HEK293 (cell line): ENCODE measurements around the gene MYO5B.

Experiments
- CTCF ChIA-PET: fragments of 350-600 bp; formaldehyde crosslinking; extraction: SDS; loops from one replicate; lab custom pipeline; 2021; ENCODE audit warnings: antibody characterized with exemption; lab: Yijun Ruan, JAX
- POLR2A ChIA-PET: fragments of 300-600 bp; formaldehyde crosslinking; extraction: SDS; loops from one replicate; lab custom pipeline; 2020; ENCODE audit warnings: antibody characterized with exemption, inconsistent platforms; lab: Yijun Ruan, JAX
- H3K27ac ChIP-seq: fragments of 200-500 bp; sonication (Bioruptor generic); 2 replicates; pipeline ENCODE4 v1.5.1; 2014; ENCODE audit warnings: low read depth, low read length, control low read depth, inconsistent platforms; ENCODE audit errors: extremely low read depth
- H3K36me3 ChIP-seq, 2 experiments: fragments of 200-500 bp in 1 of 2; sonication (Bioruptor generic) in 1 of 2; 1 replicate in 1 of 2; 2 replicates in 1 of 2; pipeline ENCODE4 v1.5.1; 2014 to 2017; ENCODE audit warnings: inconsistent platforms in 2 of 2, low read length in 2 of 2; ENCODE audit not compliant: control insufficient read depth in 2 of 2, insufficient read depth in 1 of 2
- H3K4me1 ChIP-seq: fragments of 200-500 bp; sonication (Bioruptor generic); 2 replicates; pipeline ENCODE4 v1.5.1; 2014; ENCODE audit warnings: mild to moderate bottlenecking, low read length, inconsistent platforms; ENCODE audit not compliant: control insufficient read depth, insufficient read depth
- H3K4me3 ChIP-seq: 2 replicates; pipeline ENCODE4 v1.5.1; 2011; ENCODE audit warnings: low read depth, mild to moderate bottlenecking, control low read depth, low read length, moderate library complexity
- H3K9me3 ChIP-seq: fragments of 200-500 bp; sonication (Bioruptor generic); 2 replicates; pipeline ENCODE4 v1.5.1; 2014; ENCODE audit warnings: low read depth, low read length, inconsistent platforms; ENCODE audit not compliant: control insufficient read depth, insufficient read depth
- BCL11A ChIP-seq: fragments of 450-650 bp; formaldehyde crosslinking; IDR thresholded peaks from 2 replicates; pipeline ENCODE4 v1.5.1; 2016; ENCODE audit warnings: low read depth, missing biosample characterization, missing genetic modification characterization
- HIC1 ChIP-seq: fragments of 450-650 bp; formaldehyde crosslinking; IDR thresholded peaks from 2 replicates; pipeline ENCODE4 v1.5.1; 2016; ENCODE audit warnings: missing biosample characterization, missing genetic modification characterization
- PATZ1 ChIP-seq: fragments of 450-650 bp; formaldehyde crosslinking; IDR thresholded peaks from 2 replicates; pipeline ENCODE4 v1.5.1; 2016; ENCODE audit warnings: missing biosample characterization, missing genetic modification characterization
- REPIN1 ChIP-seq: fragments of 450-650 bp; formaldehyde crosslinking; IDR thresholded peaks from 2 replicates; pipeline ENCODE4 v1.5.1; 2017; ENCODE audit warnings: missing biosample characterization, missing genetic modification characterization, low read depth
- TCF7L2 ChIP-seq: IDR thresholded peaks from 2 replicates; pipeline ENCODE4 v1.6.1; 2011; ENCODE audit warnings: low read depth, mild to moderate bottlenecking, inconsistent platforms, low read length, moderate library complexity, borderline replicate concordance
- ZNF114 ChIP-seq: fragments of 450-650 bp; formaldehyde crosslinking; IDR thresholded peaks from 2 replicates; pipeline ENCODE4 v1.5.0; 2017; ENCODE audit warnings: missing biosample characterization, missing genetic modification characterization
- ZNF132 ChIP-seq: fragments of 450-650 bp; formaldehyde crosslinking; IDR thresholded peaks from 2 replicates; pipeline ENCODE4 v1.5.1; 2017; ENCODE audit warnings: missing biosample characterization, missing genetic modification characterization, borderline replicate concordance
- ZNF155 ChIP-seq: fragments of 450-650 bp; formaldehyde crosslinking; IDR thresholded peaks from 2 replicates; pipeline ENCODE4 v1.5.1; 2016; ENCODE audit warnings: missing biosample characterization, missing genetic modification characterization
- ZNF16 ChIP-seq: fragments of 450-650 bp; formaldehyde crosslinking; IDR thresholded peaks from 2 replicates; pipeline ENCODE4 v1.5.1; 2016; ENCODE audit warnings: low read depth, missing biosample characterization, missing genetic modification characterization
- ZNF175 ChIP-seq: fragments of 450-650 bp; formaldehyde crosslinking; IDR thresholded peaks from 2 replicates; pipeline ENCODE4 v1.5.1; 2016; ENCODE audit warnings: missing biosample characterization, missing genetic modification characterization
- ZNF23 ChIP-seq: fragments of 450-650 bp; formaldehyde crosslinking; IDR thresholded peaks from 2 replicates; pipeline ENCODE4 v1.5.1; 2016; ENCODE audit warnings: missing biosample characterization, missing genetic modification characterization, borderline replicate concordance
- ZNF274 ChIP-seq, 2 experiments: fragments of 200-500 bp in 1 of 2; fragments of 450-650 bp in 1 of 2; sonication (Bioruptor generic) in 1 of 2; formaldehyde crosslinking in 1 of 2; IDR thresholded peaks; 2 replicates each; pipeline versions ENCODE4 v1.5.1 to v1.6.1; 2014 to 2016; ENCODE audit warnings: borderline replicate concordance in 1 of 2, inconsistent platforms in 1 of 2, low read length in 1 of 2, missing biosample characterization in 1 of 2, missing genetic modification characterization in 1 of 2
- ZNF473 ChIP-seq: fragments of 450-650 bp; formaldehyde crosslinking; IDR thresholded peaks from 2 replicates; pipeline ENCODE4 v1.5.1; 2017; ENCODE audit warnings: missing biosample characterization, missing genetic modification characterization
- ZNF488 ChIP-seq: fragments of 450-650 bp; formaldehyde crosslinking; IDR thresholded peaks from 2 replicates; pipeline ENCODE4 v1.5.1; 2016; ENCODE audit warnings: missing biosample characterization, missing genetic modification characterization
- ZNF513 ChIP-seq: fragments of 450-650 bp; IDR thresholded peaks from 2 replicates; pipeline ENCODE4 v1.5.1; 2018; ENCODE audit warnings: missing biosample characterization, missing genetic modification characterization
- ZNF624 ChIP-seq: fragments of 450-650 bp; formaldehyde crosslinking; IDR thresholded peaks from 2 replicates; pipeline ENCODE4 v1.5.1; 2017; ENCODE audit warnings: missing biosample characterization, missing genetic modification characterization
- ZNF660 ChIP-seq: fragments of 450-650 bp; IDR thresholded peaks from 2 replicates; pipeline ENCODE4 v1.5.1; 2018; ENCODE audit warnings: missing biosample characterization, mild to moderate bottlenecking, missing genetic modification characterization
- ZNF843 ChIP-seq: fragments of 450-650 bp; formaldehyde crosslinking; IDR thresholded peaks from 2 replicates; pipeline ENCODE4 v1.5.1; 2016; ENCODE audit warnings: missing biosample characterization, missing genetic modification characterization
- ZSCAN5A ChIP-seq: fragments of 450-650 bp; formaldehyde crosslinking; IDR thresholded peaks from 2 replicates; pipeline ENCODE4 v1.5.1; 2016; ENCODE audit warnings: missing biosample characterization, missing genetic modification characterization

Gene MYO5B

GRCh38 chr18:50169149-50169548 lies 25.8 kb downstream of the MYO5B start:
- Histone ChIP-seq H3K27ac (no peak overlapping the region), H3K4me1 (0 out of 2 replicates have a peak, but pooled peaks cover 8% of the 10 kb centered on the region), H3K4me3 (no peak overlapping the region), H3K9me3 (no peaks in the 10 kb centered on the region), H3K36me3 (no peaks in the 10 kb centered on the region)
- CTCF ChIA-PET, result interaction anchor here (0.6 to 1.4 kb wide), 3 partner anchors 11 to 27 kb away, joined by 3 to 5 read pairs (median 4); no protein-coding TSS in a partner anchor
- POLR2A ChIA-PET, result no interaction called here
- TF ChIP-seq BCL11A (tag by site-specific recombination) (no peak), ZNF175 (tag by site-specific recombination) (no peak), ZNF473 (tag by site-specific recombination) (no peak), ZNF660 (no peak), ZNF155 (tag by site-specific recombination) (no peak), PATZ1 (tag by site-specific recombination) (no peak), ZSCAN5A (no peak), TCF7L2 (no peak), ZNF624 (tag by site-specific recombination) (no peak), ZNF16 (tag by site-specific recombination) (no peak), ZNF23 (tag by site-specific recombination) (no peak), ZNF274 (IDR thresholded peaks at IDR 0.05; ENCODE audit: low read length) (no peak), ZNF274 (tag by site-specific recombination; IDR thresholded peaks at IDR 0.05; ENCODE audit: borderline replicate concordance) (no peak), ZNF513 (tag by site-specific recombination) (no peak), ZNF114 (tag by site-specific recombination) (no peak), REPIN1 (tag by site-specific recombination) (no peak)

- ChIA-PET CTCF (interaction anchor here (1.4 kb wide), 1 partner anchor 9 kb away, joined by 4 read pairs; no protein-coding TSS in a partner anchor), POLR2A (no interaction called here)
- Histone ChIP-seq H3K27ac (no peak overlapping the region), H3K36me3 (no peaks in the 10 kb centered on the region), H3K4me3 (no peak overlapping the region), H3K9me3 (no peaks in the 10 kb centered on the region), H3K4me1 (peaks cover 15% of the 10 kb centered on the region)
- no peak for TF ChIP-seq HIC1 (tag by site-specific recombination)
- TF ChIP-seq ZNF132, result no peak
- TF ChIP-seq ZNF488 (tag by site-specific recombination), result no peak
- TF ChIP-seq ZNF843, result no peak
Observed at GRCh38 chr18:50167966-50168365, 27.0 kb downstream of the MYO5B start.
